GM23248 (cell line): ENCODE data around the gene SYNDIG1. TPM values are rescaled to one million over a fixed set of nuclear protein-coding genes. Genes with fewer than 3 reads are reported as not detected.

ENCODE experiments used
- DNase-seq: peaks from one replicate; pipeline ENCODE4 v3.0.0-alpha.2; 2015
- H2AFZ ChIP-seq: fragments of 200-600 bp; sonication (generic); 2 replicates; pipeline ENCODE4 v1.6.1; 2016; ENCODE audit warnings: antibody characterized with exemption
- H3F3A ChIP-seq: fragments of 200-600 bp; sonication (generic); 2 replicates; pipeline ENCODE4 v1.6.1; 2016; ENCODE audit warnings: mild to moderate bottlenecking, antibody characterized with exemption, mixed run types; ENCODE audit not compliant: insufficient read depth
- H3K27ac ChIP-seq: fragments of 200-600 bp; sonication (generic); 2 replicates; pipeline ENCODE4 v1.5.1; 2016; ENCODE audit warnings: mild to moderate bottlenecking
- H3K27me3 ChIP-seq: fragments of 200-600 bp; sonication (generic); replicated peaks from 2 replicates; pipeline ENCODE4 v1.6.1; 2016; ENCODE audit warnings: mild to moderate bottlenecking; ENCODE audit not compliant: insufficient read depth
- H3K36me3 ChIP-seq: fragments of 200-600 bp; sonication (generic); 2 replicates; pipeline ENCODE4 v1.6.1; 2016; ENCODE audit warnings: low read depth, mild to moderate bottlenecking
- H3K4me1 ChIP-seq: fragments of 200-600 bp; sonication (generic); 2 replicates; pipeline ENCODE4 v1.6.1; 2016; ENCODE audit warnings: mild to moderate bottlenecking; ENCODE audit not compliant: insufficient read depth
- H3K4me2 ChIP-seq: fragments of 200-600 bp; sonication (generic); one replicate; pipeline ENCODE4 v1.6.1; 2016; ENCODE audit warnings: mild to moderate bottlenecking; ENCODE audit not compliant: unreplicated experiment
- H3K4me3 ChIP-seq: fragments of 200-600 bp; sonication (generic); 2 replicates; pipeline ENCODE4 v1.5.1; 2016; ENCODE audit warnings: mild to moderate bottlenecking
- H3K79me2 ChIP-seq: fragments of 200-600 bp; sonication (generic); 2 replicates; pipeline ENCODE4 v1.6.1; 2016; ENCODE audit warnings: mild to moderate bottlenecking; ENCODE audit not compliant: insufficient read depth
- H3K9ac ChIP-seq: fragments of 200-600 bp; sonication (generic); 2 replicates; pipeline ENCODE4 v1.6.1; 2016; ENCODE audit warnings: mild to moderate bottlenecking
- H3K9me2 ChIP-seq: fragments of 200-600 bp; sonication (generic); 2 replicates; pipeline ENCODE4 v1.6.1; 2016; ENCODE audit warnings: mixed run types, mild to moderate bottlenecking, moderate library complexity; ENCODE audit not compliant: insufficient read depth
- H3K9me3 ChIP-seq: fragments of 200-600 bp; sonication (generic); one replicate; pipeline ENCODE4 v1.6.1; 2017; ENCODE audit warnings: low read depth
- H4K20me1 ChIP-seq: fragments of 200-600 bp; sonication (generic); 2 replicates; pipeline ENCODE4 v1.6.0; 2016; ENCODE audit not compliant: insufficient read depth
- EZH2 ChIP-seq: fragments of 200-600 bp; sonication (generic); IDR thresholded peaks from 2 replicates; pipeline ENCODE4 v1.6.1; 2018; ENCODE audit warnings: antibody characterized with exemption, mild to moderate bottlenecking; ENCODE audit not compliant: insufficient read depth, poor library complexity, severe bottlenecking
- EZH2phosphoT487 ChIP-seq: fragments of 200-600 bp; sonication (generic); IDR thresholded peaks from 2 replicates; pipeline ENCODE4 v1.6.1; 2018; ENCODE audit warnings: antibody characterized with exemption, moderate library complexity, mild to moderate bottlenecking, low read depth; ENCODE audit not compliant: insufficient read depth
- WGBS, 2 experiments: methylation state at CpG; one replicate each; pipeline ENCODE4 v1.1.6; 2015 to 2017; ENCODE audit warnings: low lambda C conversion rate in 2 of 2, low coverage in 1 of 2; ENCODE audit errors: missing lambda C conversion rate in 2 of 2; 5-methylcytosine and 5-hydroxymethylcytosine counted together
- in situ Hi-C: fragments of 300-500 bp; cut with MboI; formaldehyde crosslinking; loops from 2 replicates; pipeline ENCODE4 v1.15.0; 2020
- polyA plus RNA-seq: library from polyadenylated mRNA; unstranded; fragments of >200 nt; fragmentation: Nextera tagmentation; extraction: Ambion mirVana; gene quantifications from 2 replicates; pipeline ENCODE4 v1.2.1, GENCODE V29; 2016
- total RNA-seq: library from RNA; depleted of rRNA; stranded (reverse); fragments of >200 nt; shearing (Covaris generic); gene quantifications from 2 replicates; pipeline ENCODE4 v1.2.3, GENCODE V29; 2014

The SYNDIG1 gene
- total and polyA plus RNA-seq, 2 experiments from 2014 or later = 1.6 to 2.6 TPM

GRCh38 chr20:24444526-24445190 lies 24.8 kb upstream of the SYNDIG1 start:
- no peaks in the 10 kb centered on the region for H3K36me3 ChIP-seq
- H3K4me2 ChIP-seq = no peak overlapping the region
- no peak overlapping the region for H3K9ac ChIP-seq
- no peaks in the 10 kb centered on the region for H3K4me1 ChIP-seq
- H3K27me3 ChIP-seq = peaks cover 19% of the 10 kb centered on the region
- no peaks in the 10 kb centered on the region for H3K9me3 ChIP-seq
- no peaks in the 10 kb centered on the region for H3K9me2 ChIP-seq
- no peaks in the 10 kb centered on the region for H3F3A ChIP-seq
- no peak overlapping the region for H3K4me3 ChIP-seq
- H3K79me2 ChIP-seq = no peaks in the 10 kb centered on the region
- in situ Hi-C loops = no loop called here
- TF ChIP-seq EZH2phosphoT487 (no peak), EZH2 (no peak)
- DNase-seq = no peak
- H2AFZ ChIP-seq = no peak overlapping the region
- H4K20me1 ChIP-seq = no peaks in the 10 kb centered on the region
- WGBS, 2 experiments = 41% methylated on average over 7 of the region's 7 CpGs
- H3K27ac ChIP-seq = no peak overlapping the region

GRCh38 chr20:24445510-24446170 lies 23.8 kb upstream of the SYNDIG1 start:
- Histone ChIP-seq H2AFZ (no peak overlapping the region), H3K9me3 (no peaks in the 10 kb centered on the region), H3K27me3 (peaks cover 19% of the 10 kb centered on the region), H3F3A (no peaks in the 10 kb centered on the region), H3K4me1 (no peaks in the 10 kb centered on the region), H3K36me3 (no peaks in the 10 kb centered on the region), H3K9ac (no peak overlapping the region), H3K4me2 (no peak overlapping the region), H4K20me1 (no peaks in the 10 kb centered on the region), H3K27ac (no peak overlapping the region), H3K79me2 (no peaks in the 10 kb centered on the region), H3K4me3 (no peak overlapping the region), H3K9me2 (no peaks in the 10 kb centered on the region)
- 34 to 43% methylated on average over 11 of the region's 11 CpGs for WGBS, 2 experiments
- no peak for DNase-seq
- in situ Hi-C loops = no loop called here
- TF ChIP-seq EZH2phosphoT487 (no peak), EZH2 (no peak)

- TF ChIP-seq EZH2 = no peak
- no peak for TF ChIP-seq EZH2phosphoT487
- H3K79me2 ChIP-seq = no peaks in the 10 kb centered on the region
- H3K4me1 ChIP-seq = no peaks in the 10 kb centered on the region
- no peak overlapping the region for H3K4me3 ChIP-seq
- no peaks in the 10 kb centered on the region for H3K36me3 ChIP-seq
- WGBS, 2 experiments = 32 to 38% methylated on average over 2 of the region's 2 CpGs
- no peaks in the 10 kb centered on the region for H3K9me3 ChIP-seq
- no peaks in the 10 kb centered on the region for H4K20me1 ChIP-seq
- H3K27ac ChIP-seq = no peak overlapping the region
- H3F3A ChIP-seq = no peaks in the 10 kb centered on the region
- no peaks in the 10 kb centered on the region for H3K9me2 ChIP-seq
- DNase-seq = no peak
- no peak overlapping the region for H2AFZ ChIP-seq
- in situ Hi-C loops = no loop called here
- no peak overlapping the region for H3K4me2 ChIP-seq
- peaks cover 19% of the 10 kb centered on the region for H3K27me3 ChIP-seq
- H3K9ac ChIP-seq = no peak overlapping the region
These were observed 22.6 kb upstream of the SYNDIG1 start for GRCh38 chr20:24446811-24447210.

- no peak for TF ChIP-seq EZH2phosphoT487
- no peak for TF ChIP-seq EZH2
- in situ Hi-C loops = no loop called here
- Histone ChIP-seq H2AFZ (no peak overlapping the region), H3K4me2 (no peak overlapping the region), H3K9me2 (no peaks in the 10 kb centered on the region), H4K20me1 (no peaks in the 10 kb centered on the region), H3K4me1 (no peaks in the 10 kb centered on the region), H3K79me2 (no peaks in the 10 kb centered on the region), H3K9ac (no peak overlapping the region), H3K27me3 (peaks cover 19% of the 10 kb centered on the region), H3K9me3 (no peaks in the 10 kb centered on the region), H3K4me3 (no peak overlapping the region), H3K27ac (no peak overlapping the region), H3F3A (no peaks in the 10 kb centered on the region), H3K36me3 (no peaks in the 10 kb centered on the region)
- WGBS, 2 experiments = 72 to 74% methylated on average over 7 of the region's 7 CpGs
- DNase-seq = no peak
These were observed 21.3 kb upstream of the SYNDIG1 start for GRCh38 chr20:24448170-24448569.
